Measurements from ENCODE around the gene TRNAU1AP.
"Not testable (repeated sequence)": the region's sequence is repeated elsewhere in the genome, so short reads cannot be mapped to it uniquely, and the experiment has no call there.

Gene TRNAU1AP

GRCh38 chr1:28537457-28538199 is 15.3 kb upstream of the TRNAU1AP start:
- no peak for TF ChIP-seq CTCF (IDR thresholded peaks at IDR 0.05; ENCODE audit: extremely low read depth, insufficient read depth, missing control alignments)
- DNase-seq (ENCODE audit: low spot score): no peak
- in situ Hi-C loops (cut with MboI; ENCODE audit: low pct_unique_long_range_greater_than_20kb, low sequenced_read_pairs, unreplicated experiment): no loop called here

- in situ Hi-C loops (cut with MboI; ENCODE audit: low pct_unique_long_range_greater_than_20kb, low sequenced_read_pairs, unreplicated experiment): no loop called here
- no peak for DNase-seq (ENCODE audit: low spot score)
- TF ChIP-seq CTCF (IDR thresholded peaks at IDR 0.05; ENCODE audit: extremely low read depth, insufficient read depth, missing control alignments): no peak
These were observed 14.6 kb upstream of the TRNAU1AP start for GRCh38 chr1:28538286-28538685.

- TF ChIP-seq CTCF (IDR thresholded peaks at IDR 0.05; ENCODE audit: extremely low read depth, insufficient read depth, missing control alignments): no peak
- DNase-seq (ENCODE audit: low spot score): no peak
- in situ Hi-C loops (cut with MboI; ENCODE audit: low pct_unique_long_range_greater_than_20kb, low sequenced_read_pairs, unreplicated experiment): no loop called here
These were observed 12.2 kb upstream of the TRNAU1AP start for GRCh38 chr1:28540651-28541050.

GRCh38 chr1:28541414-28542015 is 11.4 kb upstream of the TRNAU1AP start:
- in situ Hi-C loops (cut with MboI; ENCODE audit: low pct_unique_long_range_greater_than_20kb, low sequenced_read_pairs, unreplicated experiment); DNase-seq (ENCODE audit: low spot score): not testable (repeated sequence)

- in situ Hi-C loops (cut with MboI; ENCODE audit: low pct_unique_long_range_greater_than_20kb, low sequenced_read_pairs, unreplicated experiment): no loop called here
- TF ChIP-seq CTCF (IDR thresholded peaks at IDR 0.05; ENCODE audit: extremely low read depth, insufficient read depth, missing control alignments): no peak
- no peak for DNase-seq (ENCODE audit: low spot score)
These were observed 7.6 kb upstream of the TRNAU1AP start for GRCh38 chr1:28545246-28545628.

GRCh38 chr1:28548318-28548717 is 4.6 kb upstream of the TRNAU1AP start:
- TF ChIP-seq CTCF (IDR thresholded peaks at IDR 0.05; ENCODE audit: extremely low read depth, insufficient read depth, missing control alignments): no peak
- in situ Hi-C loops (cut with MboI; ENCODE audit: low pct_unique_long_range_greater_than_20kb, low sequenced_read_pairs, unreplicated experiment): no loop called here
- DNase-seq (ENCODE audit: low spot score): no peak

DNA sequence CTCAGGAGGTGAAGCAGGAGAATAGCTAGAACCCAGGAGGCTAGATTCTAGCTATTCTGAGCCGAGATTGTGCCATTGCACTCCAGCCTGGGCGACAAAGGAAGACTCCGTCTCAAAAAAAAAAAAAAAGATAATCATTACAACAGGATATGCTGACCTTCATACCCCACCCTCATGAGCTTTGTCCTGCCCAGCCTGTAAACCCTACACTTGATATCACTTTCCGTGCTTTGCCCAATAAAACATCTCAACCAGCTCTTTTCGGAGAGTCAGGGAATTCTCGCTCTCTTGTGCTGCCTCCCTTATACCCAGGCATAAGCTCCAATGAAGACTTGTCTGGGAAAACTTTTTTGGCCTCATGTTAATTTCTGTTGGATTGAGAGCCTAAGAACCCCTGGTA is 1.5 kb upstream of the TRNAU1AP start:
- in situ Hi-C loops (cut with MboI; ENCODE audit: low pct_unique_long_range_greater_than_20kb, low sequenced_read_pairs, unreplicated experiment): no loop called here
- TF ChIP-seq CTCF (IDR thresholded peaks at IDR 0.05; ENCODE audit: extremely low read depth, insufficient read depth, missing control alignments): no peak
- DNase-seq (ENCODE audit: low spot score): no peak
